HepG2 (cell line): ENCODE data around the gene CISD1. TPM values are rescaled to one million over a fixed set of nuclear protein-coding genes. Genes with fewer than 3 reads are reported as not detected.

Experiments
- CHD4 ChIP-seq: fragments of 200-600 bp; sonication (generic); IDR thresholded peaks from 2 replicates; pipeline ENCODE4 v1.7.0; 2017; ENCODE audit warnings: mild to moderate bottlenecking, low read length, borderline replicate concordance
- GATA4 ChIP-seq: sonication (generic); IDR thresholded peaks from 2 replicates; pipeline ENCODE4 v1.6.1; 2016; ENCODE audit warnings: antibody characterized with exemption, low read depth, borderline replicate concordance
- KLF12 ChIP-seq: sonication (generic); formaldehyde crosslinking; IDR thresholded peaks from 2 replicates; pipeline ENCODE4 v1.4.0; 2020; ENCODE audit warnings: missing genetic modification reagents, borderline replicate concordance
- MAF1 ChIP-seq: sonication (generic); formaldehyde crosslinking; IDR thresholded peaks from 2 replicates; pipeline ENCODE4 v1.5.0; 2020; ENCODE audit warnings: missing genetic modification reagents, borderline replicate concordance
- NR1H2 ChIP-seq: sonication (generic); formaldehyde crosslinking; IDR thresholded peaks from 2 replicates; pipeline ENCODE4 v1.8.1; 2022; ENCODE audit warnings: low read depth, missing genetic modification reagents, borderline replicate concordance
- PCBP1 ChIP-seq: fragments of 200-400 bp; formaldehyde crosslinking; IDR thresholded peaks from 2 replicates; pipeline ENCODE4 v1.6.1; 2017; ENCODE audit warnings: mild to moderate bottlenecking, low read depth, low read length, borderline replicate concordance
- SPEN ChIP-seq: sonication (generic); formaldehyde crosslinking; IDR thresholded peaks from 2 replicates; pipeline ENCODE4 v1.5.1; 2020; ENCODE audit warnings: low read depth, mild to moderate bottlenecking, missing genetic modification reagents
- STAT5B ChIP-seq: sonication (generic); formaldehyde crosslinking; IDR thresholded peaks from 2 replicates; pipeline ENCODE4 v1.4.0; 2020; ENCODE audit warnings: missing genetic modification reagents
- TRIM22 ChIP-seq: fragments of 450-650 bp; IDR thresholded peaks from 2 replicates; pipeline ENCODE4 v1.6.1; 2017
- WIZ ChIP-seq: sonication (generic); formaldehyde crosslinking; IDR thresholded peaks from 2 replicates; pipeline ENCODE4 v1.5.1; 2020; ENCODE audit warnings: mild to moderate bottlenecking, missing genetic modification reagents
- ZFP36L1 ChIP-seq: sonication (generic); formaldehyde crosslinking; IDR thresholded peaks from 2 replicates; pipeline ENCODE4 v1.8.0; 2022; ENCODE audit warnings: mild to moderate bottlenecking, missing genetic modification reagents, moderate library complexity
- ZFP90 ChIP-seq: sonication (generic); formaldehyde crosslinking; IDR thresholded peaks from 2 replicates; pipeline ENCODE4 v1.8.0; 2022; ENCODE audit warnings: missing genetic modification reagents, mild to moderate bottlenecking, inconsistent platforms, borderline replicate concordance
- ZNF12 ChIP-seq: sonication (generic); formaldehyde crosslinking; IDR thresholded peaks from 2 replicates; pipeline ENCODE4 v1.5.0; 2020; ENCODE audit warnings: missing genetic modification reagents
- ZNF121 ChIP-seq: sonication (generic); formaldehyde crosslinking; IDR thresholded peaks from 2 replicates; pipeline ENCODE4 v1.5.0; 2020; ENCODE audit warnings: mild to moderate bottlenecking, missing genetic modification reagents
- ZNF263 ChIP-seq: sonication (generic); formaldehyde crosslinking; IDR thresholded peaks from 2 replicates; pipeline ENCODE4 v1.4.0; 2020; ENCODE audit warnings: missing genetic modification reagents
- ZNF567 ChIP-seq: sonication (generic); formaldehyde crosslinking; IDR thresholded peaks from 2 replicates; pipeline ENCODE4 v1.8.1; 2023; ENCODE audit warnings: mild to moderate bottlenecking, missing genetic modification reagents, borderline replicate concordance
- ZNF766 ChIP-seq: sonication (generic); formaldehyde crosslinking; IDR thresholded peaks from 2 replicates; pipeline ENCODE4 v1.5.0; 2020; ENCODE audit warnings: missing genetic modification reagents, borderline replicate concordance
- ZNF782 ChIP-seq: sonication (generic); formaldehyde crosslinking; IDR thresholded peaks from 2 replicates; pipeline ENCODE4 v1.4.0; 2020; ENCODE audit warnings: missing genetic modification reagents, mild to moderate bottlenecking, borderline replicate concordance
- ZNF83 ChIP-seq: sonication (generic); formaldehyde crosslinking; IDR thresholded peaks from 2 replicates; pipeline ENCODE4 v1.4.0; 2020; ENCODE audit warnings: missing genetic modification reagents, mild to moderate bottlenecking, borderline replicate concordance
- ZNF891 ChIP-seq: sonication (generic); formaldehyde crosslinking; IDR thresholded peaks from 2 replicates; pipeline ENCODE4 v1.5.0; 2020; ENCODE audit warnings: mild to moderate bottlenecking, missing genetic modification reagents
- polyA plus RNA-seq, 8 experiments: library from polyadenylated mRNA; depleted of rRNA in 3 of 8; stranded (reverse) in 7 of 8; unstranded in 1 of 8; fragments of >200 nt; fragmentation: Illumina TruSeq in 4 of 8; extraction: Trizol in 4 of 8; gene quantifications; 2 replicates each; pipeline versions ENCODE4 v1.2.1 to v1.2.3, GENCODE V29; 2011 to 2016; ENCODE audit warnings: low read depth in 4 of 8, missing spikeins in 1 of 8, mixed read lengths in 1 of 8; ENCODE audit not compliant: insufficient read depth in 1 of 8
- total RNA-seq, 5 experiments: library from RNA; depleted of rRNA; stranded (reverse); fragments of >200 nt; fragmentation: Illumina TruSeq; extraction: Trizol; gene quantifications; 2 replicates each; pipeline ENCODE4 v1.2.3, GENCODE V29; 2016; ENCODE audit warnings: low read depth in 1 of 5
- TF ChIP-seq, protein P1 (sequence below): sonication (generic); formaldehyde crosslinking; IDR thresholded peaks from 2 replicates; pipeline ENCODE4 v1.4.0; 2020; ENCODE audit warnings: missing genetic modification reagents
- TF ChIP-seq, protein P2 (sequence below): fragments of 450-650 bp; IDR thresholded peaks from 2 replicates; pipeline ENCODE4 v1.6.1; 2017; ENCODE audit warnings: mild to moderate bottlenecking
- TF ChIP-seq, protein P3 (sequence below): sonication (generic); formaldehyde crosslinking; IDR thresholded peaks from 2 replicates; pipeline ENCODE4 v1.8.1; 2022; ENCODE audit warnings: mild to moderate bottlenecking, missing genetic modification reagents

Gene CISD1
- total and polyA plus RNA-seq, 2 of the 13 experiments (the other 11 are each of a cell fraction or from before 2014, with no cell fraction given): 63.4 to 78.9 TPM

- TF ChIP-seq ZFP90 (CRISPR knock-in tag) (no peak; the same call in 1 of the 2 replicates), SPEN (peak; percentile 76), CHD4 (no peak; the same call in 1 of the 2 replicates), MAF1 (CRISPR knock-in tag) (no peak), ZNF263 (CRISPR knock-in tag) (no peak), ZNF83 (CRISPR knock-in tag) (no peak), GATA4 (no peak), STAT5B (CRISPR knock-in tag) (no peak), ZNF567 (CRISPR knock-in tag) (no peak), ZNF766 (CRISPR knock-in tag) (no peak), ZNF121 (no peak), PCBP1 (no peak), TRIM22 (no peak), ZNF782 (CRISPR knock-in tag) (no peak), NR1H2 (CRISPR knock-in tag) (no peak), WIZ (CRISPR knock-in tag) (no peak), ZFP36L1 (CRISPR knock-in tag) (0 out of 2 replicates have a peak, but pooled peaks have one; percentile 23), KLF12 (no peak), ZNF12 (CRISPR knock-in tag) (no peak), ZNF891 (CRISPR knock-in tag) (no peak)
- TF ChIP-seq, protein P1, sequence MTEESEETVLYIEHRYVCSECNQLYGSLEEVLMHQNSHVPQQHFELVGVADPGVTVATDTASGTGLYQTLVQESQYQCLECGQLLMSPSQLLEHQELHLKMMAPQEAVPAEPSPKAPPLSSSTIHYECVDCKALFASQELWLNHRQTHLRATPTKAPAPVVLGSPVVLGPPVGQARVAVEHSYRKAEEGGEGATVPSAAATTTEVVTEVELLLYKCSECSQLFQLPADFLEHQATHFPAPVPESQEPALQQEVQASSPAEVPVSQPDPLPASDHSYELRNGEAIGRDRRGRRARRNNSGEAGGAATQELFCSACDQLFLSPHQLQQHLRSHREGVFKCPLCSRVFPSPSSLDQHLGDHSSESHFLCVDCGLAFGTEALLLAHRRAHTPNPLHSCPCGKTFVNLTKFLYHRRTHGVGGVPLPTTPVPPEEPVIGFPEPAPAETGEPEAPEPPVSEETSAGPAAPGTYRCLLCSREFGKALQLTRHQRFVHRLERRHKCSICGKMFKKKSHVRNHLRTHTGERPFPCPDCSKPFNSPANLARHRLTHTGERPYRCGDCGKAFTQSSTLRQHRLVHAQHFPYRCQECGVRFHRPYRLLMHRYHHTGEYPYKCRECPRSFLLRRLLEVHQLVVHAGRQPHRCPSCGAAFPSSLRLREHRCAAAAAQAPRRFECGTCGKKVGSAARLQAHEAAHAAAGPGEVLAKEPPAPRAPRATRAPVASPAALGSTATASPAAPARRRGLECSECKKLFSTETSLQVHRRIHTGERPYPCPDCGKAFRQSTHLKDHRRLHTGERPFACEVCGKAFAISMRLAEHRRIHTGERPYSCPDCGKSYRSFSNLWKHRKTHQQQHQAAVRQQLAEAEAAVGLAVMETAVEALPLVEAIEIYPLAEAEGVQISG: peak; percentile 60
- TF ChIP-seq, protein P2, sequence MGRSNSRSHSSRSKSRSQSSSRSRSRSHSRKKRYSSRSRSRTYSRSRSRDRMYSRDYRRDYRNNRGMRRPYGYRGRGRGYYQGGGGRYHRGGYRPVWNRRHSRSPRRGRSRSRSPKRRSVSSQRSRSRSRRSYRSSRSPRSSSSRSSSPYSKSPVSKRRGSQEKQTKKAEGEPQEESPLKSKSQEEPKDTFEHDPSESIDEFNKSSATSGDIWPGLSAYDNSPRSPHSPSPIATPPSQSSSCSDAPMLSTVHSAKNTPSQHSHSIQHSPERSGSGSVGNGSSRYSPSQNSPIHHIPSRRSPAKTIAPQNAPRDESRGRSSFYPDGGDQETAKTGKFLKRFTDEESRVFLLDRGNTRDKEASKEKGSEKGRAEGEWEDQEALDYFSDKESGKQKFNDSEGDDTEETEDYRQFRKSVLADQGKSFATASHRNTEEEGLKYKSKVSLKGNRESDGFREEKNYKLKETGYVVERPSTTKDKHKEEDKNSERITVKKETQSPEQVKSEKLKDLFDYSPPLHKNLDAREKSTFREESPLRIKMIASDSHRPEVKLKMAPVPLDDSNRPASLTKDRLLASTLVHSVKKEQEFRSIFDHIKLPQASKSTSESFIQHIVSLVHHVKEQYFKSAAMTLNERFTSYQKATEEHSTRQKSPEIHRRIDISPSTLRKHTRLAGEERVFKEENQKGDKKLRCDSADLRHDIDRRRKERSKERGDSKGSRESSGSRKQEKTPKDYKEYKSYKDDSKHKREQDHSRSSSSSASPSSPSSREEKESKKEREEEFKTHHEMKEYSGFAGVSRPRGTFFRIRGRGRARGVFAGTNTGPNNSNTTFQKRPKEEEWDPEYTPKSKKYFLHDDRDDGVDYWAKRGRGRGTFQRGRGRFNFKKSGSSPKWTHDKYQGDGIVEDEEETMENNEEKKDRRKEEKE: no peak
- TF ChIP-seq, protein P3, sequence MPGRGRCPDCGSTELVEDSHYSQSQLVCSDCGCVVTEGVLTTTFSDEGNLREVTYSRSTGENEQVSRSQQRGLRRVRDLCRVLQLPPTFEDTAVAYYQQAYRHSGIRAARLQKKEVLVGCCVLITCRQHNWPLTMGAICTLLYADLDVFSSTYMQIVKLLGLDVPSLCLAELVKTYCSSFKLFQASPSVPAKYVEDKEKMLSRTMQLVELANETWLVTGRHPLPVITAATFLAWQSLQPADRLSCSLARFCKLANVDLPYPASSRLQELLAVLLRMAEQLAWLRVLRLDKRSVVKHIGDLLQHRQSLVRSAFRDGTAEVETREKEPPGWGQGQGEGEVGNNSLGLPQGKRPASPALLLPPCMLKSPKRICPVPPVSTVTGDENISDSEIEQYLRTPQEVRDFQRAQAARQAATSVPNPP (CRISPR knock-in tag): peak; percentile 73; the same call in 1 of the 2 replicates
These were observed 1.1 kb upstream of the CISD1 start, which contains the start of gene IPMK (continued) for GRCh38 chr10:58267713-58268453.
